MCF 10A (cell line): ENCODE measurements around the gene EIF4B. TPM values are rescaled to one million over a fixed set of nuclear protein-coding genes. Genes with fewer than 3 reads are reported as not detected.
"Not testable (repeated sequence)": the region's sequence is repeated elsewhere in the genome, so short reads cannot be mapped to it uniquely, and the experiment has no call there.

Source experiments
- BruUV-seq: library from RNA; stranded (reverse); fragments of 400-500 nt; replicated peaks from 2 replicates; lab custom pipeline; 2021; lab: Mats Ljungman, UMichigan
- CTCF ChIA-PET: fragments of 300-600 bp; sonication (Branson Sonifier 250); formaldehyde crosslinking; extraction: SDS; loops from one replicate; lab custom pipeline; 2021; ENCODE audit warnings: antibody characterized with exemption, inconsistent platforms; lab: Yijun Ruan, JAX
- POLR2A ChIA-PET: fragments of 300-600, 350-650 bp; sonication (Branson Sonifier 250); formaldehyde crosslinking; extraction: SDS; loops from one replicate; lab custom pipeline; 2020; ENCODE audit warnings: antibody characterized with exemption, inconsistent platforms; lab: Yijun Ruan, JAX
- DNase-seq: peaks from one replicate; pipeline ENCODE4 v3.0.0-alpha.2; 2018; ENCODE audit not compliant: unreplicated experiment
- H3K27ac Mint-ChIP-seq: one replicate; pipeline ENCODE4 v1.8.0; 2022; ENCODE audit warnings: mild to moderate bottlenecking, low read depth, mixed read lengths; ENCODE audit not compliant: unreplicated experiment
- H3K27me3 Mint-ChIP-seq: one replicate; pipeline ENCODE4 v1.8.0; 2022; ENCODE audit warnings: mixed read lengths; ENCODE audit not compliant: insufficient read depth, unreplicated experiment
- H3K36me3 Mint-ChIP-seq: one replicate; pipeline ENCODE4 v1.8.0; 2022; ENCODE audit warnings: mild to moderate bottlenecking, moderate library complexity, mixed read lengths; ENCODE audit not compliant: insufficient read depth, unreplicated experiment
- H3K4me1 Mint-ChIP-seq: one replicate; pipeline ENCODE4 v1.8.0; 2022; ENCODE audit warnings: mixed read lengths; ENCODE audit not compliant: insufficient read depth, unreplicated experiment
- H3K4me3 Mint-ChIP-seq: one replicate; pipeline ENCODE4 v1.8.0; 2022; ENCODE audit warnings: mild to moderate bottlenecking, moderate library complexity, mixed read lengths; ENCODE audit not compliant: unreplicated experiment
- H3K9me3 Mint-ChIP-seq: one replicate; pipeline ENCODE4 v1.8.0; 2022; ENCODE audit warnings: mixed read lengths; ENCODE audit not compliant: unreplicated experiment
- intact Hi-C: fragments of 100-400 bp; cut with micrococcal nuclease; formaldehyde crosslinking; loops from 2 replicates; pipeline ENCODE4 v1.14.1; 2022
- total RNA-seq: library from RNA; stranded (reverse); gene quantifications from 2 replicates; pipeline ENCODE4 v1.2.3, GENCODE V29; 2022
- TF ChIP-seq, protein P1 (sequence below): fragments of 200-600 bp; IDR thresholded peaks from one replicate; pipeline ENCODE4 v1.8.0; 2022; ENCODE audit warnings: antibody characterized with exemption, mild to moderate bottlenecking; ENCODE audit not compliant: unreplicated experiment

Gene EIF4B
- total RNA-seq, 1 experiment from 2014 or later: 658 TPM

DNA sequence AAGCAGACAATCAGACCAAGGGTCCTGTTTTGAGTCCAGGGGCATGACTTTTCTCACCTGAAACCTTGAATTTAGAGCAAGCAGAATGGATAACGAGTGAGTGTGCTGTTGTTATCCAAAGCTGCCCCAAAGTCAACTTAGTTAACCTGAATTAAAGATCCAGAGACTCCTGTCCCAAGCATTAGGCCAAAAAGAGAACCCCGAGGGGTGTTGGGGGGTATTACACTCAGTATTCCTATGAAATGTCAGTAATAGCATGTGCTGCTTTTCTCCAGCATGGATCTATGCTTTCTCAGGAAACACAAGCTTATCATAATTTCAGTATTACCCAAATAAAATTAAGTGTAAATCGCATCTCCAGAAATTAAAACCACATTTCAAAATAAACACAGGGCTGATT is 19.0 kb downstream of the EIF4B start:
- no peak overlapping the region for H3K27ac Mint-ChIP-seq
- DNase-seq: no peak
- POLR2A ChIA-PET: interaction anchor here (0.6 to 1.6 kb wide), 3 partner anchors 10 to 19 kb away, joined by 3 to 10 read pairs (median 3); partner anchors contain the start of gene EIF4B
- H3K4me3 Mint-ChIP-seq: no peak overlapping the region
- peaks cover 96% of the 10 kb centered on the region for H3K36me3 Mint-ChIP-seq
- H3K4me1 Mint-ChIP-seq: peaks cover 3% of the 10 kb centered on the region
- CTCF ChIA-PET: interaction anchor here (0.6 to 2.9 kb wide), 4 partner anchors 13 to 140 kb away, joined by 3 to 10 read pairs (median 6); no protein-coding TSS in a partner anchor
- BruUV-seq: no TSS peak
- TF ChIP-seq, protein P1, sequence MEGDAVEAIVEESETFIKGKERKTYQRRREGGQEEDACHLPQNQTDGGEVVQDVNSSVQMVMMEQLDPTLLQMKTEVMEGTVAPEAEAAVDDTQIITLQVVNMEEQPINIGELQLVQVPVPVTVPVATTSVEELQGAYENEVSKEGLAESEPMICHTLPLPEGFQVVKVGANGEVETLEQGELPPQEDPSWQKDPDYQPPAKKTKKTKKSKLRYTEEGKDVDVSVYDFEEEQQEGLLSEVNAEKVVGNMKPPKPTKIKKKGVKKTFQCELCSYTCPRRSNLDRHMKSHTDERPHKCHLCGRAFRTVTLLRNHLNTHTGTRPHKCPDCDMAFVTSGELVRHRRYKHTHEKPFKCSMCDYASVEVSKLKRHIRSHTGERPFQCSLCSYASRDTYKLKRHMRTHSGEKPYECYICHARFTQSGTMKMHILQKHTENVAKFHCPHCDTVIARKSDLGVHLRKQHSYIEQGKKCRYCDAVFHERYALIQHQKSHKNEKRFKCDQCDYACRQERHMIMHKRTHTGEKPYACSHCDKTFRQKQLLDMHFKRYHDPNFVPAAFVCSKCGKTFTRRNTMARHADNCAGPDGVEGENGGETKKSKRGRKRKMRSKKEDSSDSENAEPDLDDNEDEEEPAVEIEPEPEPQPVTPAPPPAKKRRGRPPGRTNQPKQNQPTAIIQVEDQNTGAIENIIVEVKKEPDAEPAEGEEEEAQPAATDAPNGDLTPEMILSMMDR: no peak
- no peaks in the 10 kb centered on the region for H3K9me3 Mint-ChIP-seq
- intact Hi-C loops: no loop called here
- H3K27me3 Mint-ChIP-seq: no peaks in the 10 kb centered on the region

DNA sequence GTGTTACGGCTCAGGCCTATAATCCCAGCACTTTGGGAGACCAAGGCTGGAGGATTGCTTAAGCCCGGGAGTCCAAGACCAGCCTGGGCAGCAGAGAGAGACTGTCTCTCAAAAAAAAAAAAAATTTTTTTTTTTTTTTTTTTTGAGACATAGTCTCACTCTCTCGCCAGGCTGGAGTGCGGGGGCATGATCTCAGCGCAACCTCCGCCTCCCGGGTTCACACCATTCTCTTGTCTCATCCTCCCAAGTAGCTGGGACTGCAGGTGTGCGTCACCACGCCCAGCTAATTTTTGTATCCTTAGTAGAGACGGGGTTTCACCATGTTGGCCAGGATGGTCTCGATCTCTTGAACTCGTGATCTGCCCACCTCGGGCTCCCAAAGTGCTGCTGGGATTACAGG is 20.8 kb downstream of the EIF4B start:
- POLR2A ChIA-PET: interaction anchor here (0.7 to 1.6 kb wide), 4 partner anchors 8 to 13 kb away, joined by 3 to 4 read pairs (median 3); no protein-coding TSS in a partner anchor
- peaks cover 96% of the 10 kb centered on the region for H3K36me3 Mint-ChIP-seq
- not testable (repeated sequence) for H3K9me3 Mint-ChIP-seq

DNA sequence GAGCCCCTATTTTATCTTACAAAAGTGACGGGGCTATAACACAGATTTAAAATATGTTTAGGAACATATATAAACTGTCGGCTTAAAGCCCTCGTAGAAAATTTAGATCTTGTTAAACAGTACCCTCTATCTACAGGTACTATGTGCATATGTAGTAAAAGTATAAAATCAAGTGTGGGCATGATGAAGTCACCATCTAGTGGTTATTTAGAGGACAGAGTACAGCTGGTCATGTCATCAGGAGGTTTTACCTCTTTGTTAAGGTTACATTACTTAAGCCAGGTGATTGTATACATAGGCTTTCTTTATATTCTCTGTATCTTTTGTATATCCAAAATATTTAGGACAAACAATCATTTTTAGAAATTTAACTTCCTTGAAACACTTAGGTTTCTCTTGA is 25.4 kb downstream of the EIF4B start:
- intact Hi-C loops: no loop called here
- BruUV-seq: no TSS peak
- Mint-ChIP-seq H3K36me3 (peaks cover 97% of the 10 kb centered on the region), H3K4me1 (peaks cover 9% of the 10 kb centered on the region), H3K9me3 (no peaks in the 10 kb centered on the region), H3K4me3 (no peak overlapping the region), H3K27ac (no peak overlapping the region), H3K27me3 (no peaks in the 10 kb centered on the region)
- TF ChIP-seq, protein P1: no peak
- DNase-seq: no peak
- ChIA-PET CTCF (interaction anchor here (0.6 to 1.2 kb wide), 4 partner anchors 17 to 773 kb away, joined by 3 to 4 read pairs (median 4); no protein-coding TSS in a partner anchor), POLR2A (interaction anchor here (1.0 to 1.7 kb wide), 4 partner anchors 10 to 26 kb away, joined by 3 to 5 read pairs (median 3); partner anchors contain the start of gene EIF4B)

More for the DNA sequence above, 20.8 kb downstream of the EIF4B start:
- H3K4me1 Mint-ChIP-seq, BruUV-seq, DNase-seq, H3K27me3 Mint-ChIP-seq, intact Hi-C loops, H3K27ac Mint-ChIP-seq, H3K4me3 Mint-ChIP-seq: not testable (repeated sequence)
- CTCF ChIA-PET: interaction anchor here (0.6 to 2.6 kb wide), 4 partner anchors 12 to 897 kb away, joined by 3 to 10 read pairs (median 4); no protein-coding TSS in a partner anchor

DNA sequence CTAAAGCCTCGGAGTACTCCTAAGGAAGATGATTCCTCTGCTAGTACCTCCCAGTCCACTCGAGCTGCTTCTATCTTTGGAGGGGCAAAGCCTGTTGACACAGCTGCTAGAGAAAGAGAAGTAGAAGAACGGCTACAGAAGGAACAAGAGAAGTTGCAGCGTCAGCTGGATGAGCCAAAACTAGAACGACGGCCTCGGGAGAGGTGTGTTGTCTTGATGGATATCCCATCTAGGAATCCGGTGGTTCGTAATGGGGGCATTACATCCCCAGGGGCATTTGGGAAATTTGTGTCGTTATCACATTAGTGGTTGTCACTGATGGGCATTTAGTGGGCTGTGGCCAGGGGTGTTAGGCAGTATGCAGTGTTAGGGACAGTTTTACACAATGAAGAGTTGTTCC is 27.6 kb downstream of the EIF4B start:
- BruUV-seq, H3K27me3 Mint-ChIP-seq, DNase-seq, H3K4me3 Mint-ChIP-seq, H3K27ac Mint-ChIP-seq, intact Hi-C loops, H3K9me3 Mint-ChIP-seq, H3K4me1 Mint-ChIP-seq: not testable (repeated sequence)
- POLR2A ChIA-PET: interaction anchor here (1.6 kb wide), 1 partner anchor 26 kb away, joined by 5 read pairs; no protein-coding TSS in a partner anchor
- CTCF ChIA-PET: interaction anchor here (0.6 to 0.8 kb wide), 2 partner anchors 11 to 48 kb away, joined by 3 read pairs; no protein-coding TSS in a partner anchor
- peaks cover 97% of the 10 kb centered on the region for H3K36me3 Mint-ChIP-seq

DNA sequence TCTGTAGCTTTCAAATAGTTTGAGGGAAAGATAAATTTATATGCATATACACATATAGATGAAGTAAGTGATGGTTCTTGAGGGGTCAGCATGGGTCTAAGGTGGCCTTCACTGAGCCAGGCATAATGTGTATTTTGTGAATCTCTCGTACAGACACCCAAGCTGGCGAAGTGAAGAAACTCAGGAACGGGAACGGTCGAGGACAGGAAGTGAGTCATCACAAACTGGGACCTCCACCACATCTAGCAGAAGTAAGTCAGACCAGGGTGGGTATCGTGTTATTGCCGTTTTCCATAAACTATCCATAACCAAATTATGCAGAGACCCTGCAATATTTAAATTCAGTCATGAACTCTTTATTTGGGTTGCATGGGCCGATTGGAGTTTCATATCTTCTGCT is 28.2 kb downstream of the EIF4B start:
- TF ChIP-seq, protein P1: no peak
- POLR2A ChIA-PET: interaction anchor here (1.6 kb wide), 1 partner anchor 27 kb away, joined by 5 read pairs; no protein-coding TSS in a partner anchor
- intact Hi-C loops: no loop called here

More for the DNA sequence above, 28.2 kb downstream of the EIF4B start:
- Mint-ChIP-seq H3K36me3 (peaks cover 97% of the 10 kb centered on the region), H3K4me3 (no peak overlapping the region), H3K27ac (no peak overlapping the region), H3K9me3 (no peaks in the 10 kb centered on the region), H3K4me1 (peaks cover 12% of the 10 kb centered on the region), H3K27me3 (no peaks in the 10 kb centered on the region)
- CTCF ChIA-PET: interaction anchor here (0.6 to 1.5 kb wide), 3 partner anchors 9 to 47 kb away, joined by 3 read pairs; no protein-coding TSS in a partner anchor
- BruUV-seq: no TSS peak
- no peak for DNase-seq
